ENCODE data around the gene TNK1. TPM values are rescaled to one million over a fixed set of nuclear protein-coding genes. Genes with fewer than 3 reads are reported as not detected.
A peak's percentile ranks its signal among the peaks of the same experiment; 100 is the strongest.

The TNK1 gene
- total and polyA plus RNA-seq, 2 of the 8 experiments (the other 6 are each of a cell fraction or from before 2014, with no cell fraction given), result 7.6 to 9.5 TPM

- TF ChIP-seq SP2 (IDR thresholded peaks at IDR 0.05; ENCODE audit: low read length) (no peak), HDAC6 (IDR thresholded peaks at IDR 0.05; ENCODE audit: low read depth, low read length) (no peak), TEAD4 (IDR thresholded peaks at IDR 0.05; ENCODE audit: low read depth, low read length) (peak; percentile 92), MAX (IDR thresholded peaks at IDR 0.05) (peak; percentile 89), SIRT6 (IDR thresholded peaks at IDR 0.05; ENCODE audit: low read length) (no peak), RNF2 (IDR thresholded peaks at IDR 0.05; ENCODE audit: borderline replicate concordance, low read depth, low read length, missing control alignments, poor library complexity, severe bottlenecking) (peak; percentile 47), KDM4A (IDR thresholded peaks at IDR 0.05; ENCODE audit: low read depth, low read length, severe bottlenecking) (peak; percentile 73), ZNF274 (IDR thresholded peaks at IDR 0.05; ENCODE audit: borderline replicate concordance, extremely low read depth, low read length) (no peak), JUND (IDR thresholded peaks at IDR 0.05; ENCODE audit: low read length) (peak; percentile 88; the same call in 1 of the 2 replicates)
- TF ChIP-seq, protein P1, sequence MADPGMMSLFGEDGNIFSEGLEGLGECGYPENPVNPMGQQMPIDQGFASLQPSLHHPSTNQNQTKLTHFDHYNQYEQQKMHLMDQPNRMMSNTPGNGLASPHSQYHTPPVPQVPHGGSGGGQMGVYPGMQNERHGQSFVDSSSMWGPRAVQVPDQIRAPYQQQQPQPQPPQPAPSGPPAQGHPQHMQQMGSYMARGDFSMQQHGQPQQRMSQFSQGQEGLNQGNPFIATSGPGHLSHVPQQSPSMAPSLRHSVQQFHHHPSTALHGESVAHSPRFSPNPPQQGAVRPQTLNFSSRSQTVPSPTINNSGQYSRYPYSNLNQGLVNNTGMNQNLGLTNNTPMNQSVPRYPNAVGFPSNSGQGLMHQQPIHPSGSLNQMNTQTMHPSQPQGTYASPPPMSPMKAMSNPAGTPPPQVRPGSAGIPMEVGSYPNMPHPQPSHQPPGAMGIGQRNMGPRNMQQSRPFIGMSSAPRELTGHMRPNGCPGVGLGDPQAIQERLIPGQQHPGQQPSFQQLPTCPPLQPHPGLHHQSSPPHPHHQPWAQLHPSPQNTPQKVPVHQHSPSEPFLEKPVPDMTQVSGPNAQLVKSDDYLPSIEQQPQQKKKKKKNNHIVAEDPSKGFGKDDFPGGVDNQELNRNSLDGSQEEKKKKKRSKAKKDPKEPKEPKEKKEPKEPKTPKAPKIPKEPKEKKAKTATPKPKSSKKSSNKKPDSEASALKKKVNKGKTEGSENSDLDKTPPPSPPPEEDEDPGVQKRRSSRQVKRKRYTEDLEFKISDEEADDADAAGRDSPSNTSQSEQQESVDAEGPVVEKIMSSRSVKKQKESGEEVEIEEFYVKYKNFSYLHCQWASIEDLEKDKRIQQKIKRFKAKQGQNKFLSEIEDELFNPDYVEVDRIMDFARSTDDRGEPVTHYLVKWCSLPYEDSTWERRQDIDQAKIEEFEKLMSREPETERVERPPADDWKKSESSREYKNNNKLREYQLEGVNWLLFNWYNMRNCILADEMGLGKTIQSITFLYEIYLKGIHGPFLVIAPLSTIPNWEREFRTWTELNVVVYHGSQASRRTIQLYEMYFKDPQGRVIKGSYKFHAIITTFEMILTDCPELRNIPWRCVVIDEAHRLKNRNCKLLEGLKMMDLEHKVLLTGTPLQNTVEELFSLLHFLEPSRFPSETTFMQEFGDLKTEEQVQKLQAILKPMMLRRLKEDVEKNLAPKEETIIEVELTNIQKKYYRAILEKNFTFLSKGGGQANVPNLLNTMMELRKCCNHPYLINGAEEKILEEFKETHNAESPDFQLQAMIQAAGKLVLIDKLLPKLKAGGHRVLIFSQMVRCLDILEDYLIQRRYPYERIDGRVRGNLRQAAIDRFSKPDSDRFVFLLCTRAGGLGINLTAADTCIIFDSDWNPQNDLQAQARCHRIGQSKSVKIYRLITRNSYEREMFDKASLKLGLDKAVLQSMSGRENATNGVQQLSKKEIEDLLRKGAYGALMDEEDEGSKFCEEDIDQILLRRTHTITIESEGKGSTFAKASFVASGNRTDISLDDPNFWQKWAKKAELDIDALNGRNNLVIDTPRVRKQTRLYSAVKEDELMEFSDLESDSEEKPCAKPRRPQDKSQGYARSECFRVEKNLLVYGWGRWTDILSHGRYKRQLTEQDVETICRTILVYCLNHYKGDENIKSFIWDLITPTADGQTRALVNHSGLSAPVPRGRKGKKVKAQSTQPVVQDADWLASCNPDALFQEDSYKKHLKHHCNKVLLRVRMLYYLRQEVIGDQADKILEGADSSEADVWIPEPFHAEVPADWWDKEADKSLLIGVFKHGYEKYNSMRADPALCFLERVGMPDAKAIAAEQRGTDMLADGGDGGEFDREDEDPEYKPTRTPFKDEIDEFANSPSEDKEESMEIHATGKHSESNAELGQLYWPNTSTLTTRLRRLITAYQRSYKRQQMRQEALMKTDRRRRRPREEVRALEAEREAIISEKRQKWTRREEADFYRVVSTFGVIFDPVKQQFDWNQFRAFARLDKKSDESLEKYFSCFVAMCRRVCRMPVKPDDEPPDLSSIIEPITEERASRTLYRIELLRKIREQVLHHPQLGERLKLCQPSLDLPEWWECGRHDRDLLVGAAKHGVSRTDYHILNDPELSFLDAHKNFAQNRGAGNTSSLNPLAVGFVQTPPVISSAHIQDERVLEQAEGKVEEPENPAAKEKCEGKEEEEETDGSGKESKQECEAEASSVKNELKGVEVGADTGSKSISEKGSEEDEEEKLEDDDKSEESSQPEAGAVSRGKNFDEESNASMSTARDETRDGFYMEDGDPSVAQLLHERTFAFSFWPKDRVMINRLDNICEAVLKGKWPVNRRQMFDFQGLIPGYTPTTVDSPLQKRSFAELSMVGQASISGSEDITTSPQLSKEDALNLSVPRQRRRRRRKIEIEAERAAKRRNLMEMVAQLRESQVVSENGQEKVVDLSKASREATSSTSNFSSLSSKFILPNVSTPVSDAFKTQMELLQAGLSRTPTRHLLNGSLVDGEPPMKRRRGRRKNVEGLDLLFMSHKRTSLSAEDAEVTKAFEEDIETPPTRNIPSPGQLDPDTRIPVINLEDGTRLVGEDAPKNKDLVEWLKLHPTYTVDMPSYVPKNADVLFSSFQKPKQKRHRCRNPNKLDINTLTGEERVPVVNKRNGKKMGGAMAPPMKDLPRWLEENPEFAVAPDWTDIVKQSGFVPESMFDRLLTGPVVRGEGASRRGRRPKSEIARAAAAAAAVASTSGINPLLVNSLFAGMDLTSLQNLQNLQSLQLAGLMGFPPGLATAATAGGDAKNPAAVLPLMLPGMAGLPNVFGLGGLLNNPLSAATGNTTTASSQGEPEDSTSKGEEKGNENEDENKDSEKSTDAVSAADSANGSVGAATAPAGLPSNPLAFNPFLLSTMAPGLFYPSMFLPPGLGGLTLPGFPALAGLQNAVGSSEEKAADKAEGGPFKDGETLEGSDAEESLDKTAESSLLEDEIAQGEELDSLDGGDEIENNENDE (IDR thresholded peaks at IDR 0.05; ENCODE audit: insufficient replicate concordance, low read length), result no peak
Measured at GRCh38 chr17:7436556-7437368, 55.9 kb downstream of the TNK1 start (continued).
